SK-N-MC (cell line): Measurements from ENCODE around the gene PMPCA.

Experiments used
- DNase-seq: peaks from one replicate; pipeline ENCODE4 v3.0.0-alpha.2; 2011; ENCODE audit warnings: low read depth, low spot score
- H3K27ac ChIP-seq: fragments of 200-600 bp; sonication (generic); 2 replicates; pipeline ENCODE4 v1.5.1; 2016; ENCODE audit warnings: mixed run types
- H3K36me3 ChIP-seq: fragments of 200-600 bp; sonication (generic); 2 replicates; pipeline ENCODE4 v1.6.1; 2017; ENCODE audit warnings: antibody characterized with exemption, low read length, mixed read lengths; ENCODE audit not compliant: insufficient read depth
- H3K4me3 ChIP-seq: fragments of 200-600 bp; sonication (generic); 2 replicates; pipeline ENCODE4 v1.5.1; 2016
- H3K9ac ChIP-seq: fragments of 200-600 bp; sonication (generic); 2 replicates; pipeline ENCODE4 v1.8.0; 2017; ENCODE audit warnings: mixed run types, mixed read lengths; ENCODE audit not compliant: insufficient read length
- H3K9me3 ChIP-seq: fragments of 200-600 bp; sonication (generic); 2 replicates; pipeline ENCODE4 v1.6.1; 2017; ENCODE audit warnings: low read depth, mild to moderate bottlenecking, antibody characterized with exemption, low read length, moderate library complexity, mixed read lengths
- EZH2 ChIP-seq: fragments of 200-600 bp; sonication (generic); IDR thresholded peaks from one replicate; pipeline ENCODE4 v1.6.1; 2017; ENCODE audit warnings: antibody characterized with exemption
- FOXP2 ChIP-seq: optimal IDR thresholded peaks from 2 replicates; pipeline ENCODE3; 2011; ENCODE audit warnings: mild to moderate bottlenecking, moderate library complexity; ENCODE audit not compliant: insufficient read depth; ENCODE audit errors: extremely low read length, control extremely low read depth
- POLR2AphosphoS5 ChIP-seq: IDR thresholded peaks from 2 replicates; pipeline ENCODE4 v1.6.1; 2012; ENCODE audit warnings: mild to moderate bottlenecking, low read depth, low read length, borderline replicate concordance

PMPCA gene

GRCh38 chr9:136455043-136456002, 44.9 kb downstream of the PMPCA start:
- no peak for DNase-seq
- H3K9ac ChIP-seq, result no peak overlapping the region
- peaks cover 81% of the 10 kb centered on the region for H3K36me3 ChIP-seq
- no peak for TF ChIP-seq FOXP2
- no peak for TF ChIP-seq EZH2
- no peak for TF ChIP-seq POLR2AphosphoS5
- H3K27ac ChIP-seq, result no peak overlapping the region
- no peak overlapping the region for H3K4me3 ChIP-seq
- no peaks in the 10 kb centered on the region for H3K9me3 ChIP-seq

DNA sequence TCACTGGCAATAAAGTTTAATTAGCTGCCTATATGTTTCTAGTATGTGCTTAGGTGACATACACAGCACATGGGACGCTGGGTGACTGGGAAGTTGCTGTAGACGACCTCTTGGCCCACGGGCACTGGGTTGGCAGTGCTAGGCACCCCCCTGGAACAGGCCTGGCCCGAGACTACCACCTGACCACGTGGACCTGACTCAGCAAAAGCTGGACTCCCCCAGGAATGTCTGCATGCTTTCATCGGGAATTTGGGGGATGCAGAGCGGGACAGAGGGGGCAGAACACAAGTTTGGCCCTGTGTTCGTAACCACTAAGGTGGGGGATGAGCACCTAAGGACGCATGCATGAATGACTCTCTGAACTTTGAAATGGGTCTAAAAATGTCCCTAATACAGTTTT, 45.8 kb downstream of the PMPCA start:
- no peak for DNase-seq
- no peak overlapping the region for H3K9ac ChIP-seq
- TF ChIP-seq POLR2AphosphoS5 (no peak), EZH2 (no peak), FOXP2 (no peak)
- H3K4me3 ChIP-seq, result no peak overlapping the region
- no peak overlapping the region for H3K27ac ChIP-seq
- no peaks in the 10 kb centered on the region for H3K9me3 ChIP-seq
- H3K36me3 ChIP-seq, result peaks cover 80% of the 10 kb centered on the region

- TF ChIP-seq EZH2 (no peak), FOXP2 (no peak), POLR2AphosphoS5 (no peak)
- H3K9ac ChIP-seq, result no peak overlapping the region
- no peak overlapping the region for H3K4me3 ChIP-seq
- no peak for DNase-seq
- H3K27ac ChIP-seq, result no peak overlapping the region
- H3K9me3 ChIP-seq, result no peaks in the 10 kb centered on the region
- peaks cover 78% of the 10 kb centered on the region for H3K36me3 ChIP-seq
Observed at GRCh38 chr9:136457326-136457725, 46.9 kb downstream of the PMPCA start.

- Histone ChIP-seq H3K9me3 (no peaks in the 10 kb centered on the region), H3K9ac (no peak overlapping the region), H3K36me3 (peaks cover 86% of the 10 kb centered on the region), H3K27ac (no peak overlapping the region), H3K4me3 (no peak overlapping the region)
- no peak for DNase-seq
- TF ChIP-seq POLR2AphosphoS5 (no peak), EZH2 (no peak), FOXP2 (no peak)
Observed at GRCh38 chr9:136459425-136459824, 49.0 kb downstream of the PMPCA start.

DNA sequence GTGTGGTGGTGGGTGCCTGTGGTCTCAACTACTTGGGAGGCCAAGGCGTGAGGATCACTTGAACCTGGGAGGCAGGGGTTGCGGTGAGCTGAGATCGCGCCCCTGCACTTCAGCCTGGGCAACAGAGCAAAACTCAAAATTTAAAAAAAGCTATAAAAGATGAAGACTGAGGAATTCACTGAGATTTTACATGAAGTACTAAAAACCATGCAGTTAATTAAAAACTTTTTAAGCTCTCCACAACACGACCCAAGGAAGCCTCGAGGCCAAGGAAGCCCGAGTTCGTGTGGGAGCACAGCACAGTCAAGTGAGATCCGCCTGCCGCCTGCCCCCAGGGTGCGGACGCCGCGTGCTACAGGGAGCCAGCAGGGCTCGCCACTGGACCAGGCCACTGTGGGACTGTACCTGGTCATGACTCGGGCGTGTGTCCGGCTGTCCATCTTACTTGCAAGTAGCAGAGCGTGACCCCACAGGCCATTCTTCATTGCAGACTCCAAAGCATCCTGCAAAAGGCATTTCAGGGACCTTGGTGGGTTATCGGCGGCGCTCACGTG, 50.4 kb downstream of the PMPCA start:
- peaks cover 83% of the 10 kb centered on the region for H3K36me3 ChIP-seq
- no peak for TF ChIP-seq POLR2AphosphoS5
- TF ChIP-seq EZH2, result no peak
- TF ChIP-seq FOXP2, result no peak
- H3K9me3 ChIP-seq, result no peaks in the 10 kb centered on the region
- DNase-seq, result no peak
- no peak overlapping the region for H3K27ac ChIP-seq
- H3K9ac ChIP-seq, result no peak overlapping the region
- no peak overlapping the region for H3K4me3 ChIP-seq

- Histone ChIP-seq H3K9ac (no peak overlapping the region), H3K36me3 (peaks cover 86% of the 10 kb centered on the region), H3K27ac (no peak overlapping the region), H3K9me3 (no peaks in the 10 kb centered on the region), H3K4me3 (no peak overlapping the region)
- no peak for TF ChIP-seq FOXP2
- no peak for TF ChIP-seq POLR2AphosphoS5
- no peak for TF ChIP-seq EZH2
- no peak for DNase-seq
Observed at GRCh38 chr9:136462664-136463063, 52.2 kb downstream of the PMPCA start.

DNA sequence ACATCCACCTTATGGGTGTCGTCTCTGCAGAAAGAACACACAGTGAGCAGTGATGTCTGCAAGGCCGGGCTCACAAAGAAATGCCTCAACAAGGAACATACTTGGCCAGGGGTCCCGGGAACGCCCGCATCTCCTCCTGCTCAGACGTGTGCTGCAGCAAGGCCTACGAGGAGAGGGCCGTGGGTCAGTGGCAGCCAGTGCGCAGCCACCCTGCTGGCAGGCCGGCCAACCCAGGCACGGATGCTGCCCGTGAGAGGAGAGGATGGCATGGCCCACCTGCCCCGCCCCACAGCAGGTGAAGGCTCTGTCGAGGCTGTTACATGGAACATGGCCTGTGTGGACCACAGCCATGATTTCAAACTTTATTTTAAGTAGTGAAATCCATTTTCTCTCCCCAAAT, 53.1 kb downstream of the PMPCA start:
- Histone ChIP-seq H3K4me3 (no peak overlapping the region), H3K27ac (no peak overlapping the region), H3K9me3 (no peaks in the 10 kb centered on the region), H3K36me3 (peaks cover 85% of the 10 kb centered on the region), H3K9ac (no peak overlapping the region)
- TF ChIP-seq FOXP2, result no peak
- no peak for TF ChIP-seq POLR2AphosphoS5
- TF ChIP-seq EZH2, result no peak
- no peak for DNase-seq

DNA sequence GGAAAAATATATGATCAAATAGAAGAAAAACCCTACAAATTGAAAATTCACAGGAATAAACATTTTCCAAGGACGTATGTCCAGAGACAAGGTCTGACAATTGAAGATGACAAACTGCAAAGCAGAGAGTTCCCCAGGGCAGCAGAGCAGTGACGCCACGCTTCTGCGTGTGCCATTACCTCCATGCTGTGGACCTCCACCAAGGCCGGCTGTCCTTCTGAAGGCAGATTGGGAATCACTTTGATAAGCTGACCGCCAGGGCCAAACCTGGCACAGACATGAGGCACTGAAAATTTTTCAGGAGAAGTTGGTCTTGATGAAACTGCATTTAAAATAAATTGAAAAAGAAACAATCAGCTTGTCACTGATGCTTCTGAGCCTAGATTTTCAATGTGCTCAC, 53.8 kb downstream of the PMPCA start:
- Histone ChIP-seq H3K9ac (no peak overlapping the region), H3K9me3 (no peaks in the 10 kb centered on the region), H3K4me3 (no peak overlapping the region), H3K36me3 (peaks cover 81% of the 10 kb centered on the region), H3K27ac (no peak overlapping the region)
- no peak for DNase-seq
- TF ChIP-seq FOXP2 (no peak), POLR2AphosphoS5 (no peak), EZH2 (no peak)
